IMR-90 (cell line): ENCODE results near the gene HOXC12. TPM values are rescaled to one million over a fixed set of nuclear protein-coding genes. Genes with fewer than 3 reads are reported as not detected.

ENCODE experiments used
- ATAC-seq: fragments of 200-7000 bp; cut with Tn5 transposase; 2 replicates; pipeline ENCODE4 v1.9.1; 2020; ENCODE audit warnings: low read depth, mild to moderate bottlenecking, moderate library complexity
- BruUV-seq: library from RNA; stranded (reverse); fragments of 400-500 nt; replicated peaks from 2 replicates; lab custom pipeline; 2021; lab: Mats Ljungman, UMichigan
- CTCF ChIA-PET: fragments of 300-600 bp; formaldehyde crosslinking; extraction: SDS; loops from one replicate; lab custom pipeline; 2021; ENCODE audit warnings: antibody characterized with exemption; lab: Yijun Ruan, JAX
- POLR2A ChIA-PET: fragments of 300-600 bp; sonication (Branson Sonifier 250); formaldehyde crosslinking; loops from one replicate; lab custom pipeline; 2022; ENCODE audit warnings: antibody characterized with exemption; ENCODE audit not compliant: unreplicated experiment; lab: Charles Lee
- DNase-seq: peaks from one replicate; pipeline ENCODE4 v3.0.0; 2013
- H2AFZ ChIP-seq: replicated peaks from 2 replicates; pipeline ENCODE3; 2013; ENCODE audit warnings: low read length, mild to moderate bottlenecking; ENCODE audit not compliant: poor library complexity
- H2AK5ac ChIP-seq: 2 replicates; pipeline ENCODE4 v1.6.1; 2013; ENCODE audit warnings: low read depth, low read length, inconsistent platforms
- H2AK9ac ChIP-seq: replicated peaks from 2 replicates; pipeline ENCODE3; 2013; ENCODE audit warnings: mild to moderate bottlenecking, low read depth, low read length, moderate library complexity; ENCODE audit not compliant: poor library complexity
- H2BK120ac ChIP-seq: 2 replicates; pipeline ENCODE4 v1.6.1; 2013; ENCODE audit warnings: low read depth, low read length, inconsistent platforms
- H2BK15ac ChIP-seq: 3 replicates; pipeline ENCODE4 v1.6.1; 2013; ENCODE audit warnings: low read depth, low read length, inconsistent platforms
- H2BK20ac ChIP-seq: 2 replicates; pipeline ENCODE4 v1.6.1; 2013; ENCODE audit warnings: low read depth, mild to moderate bottlenecking, inconsistent platforms, low read length, moderate library complexity
- H2BK5ac ChIP-seq: 2 replicates; pipeline ENCODE4 v1.6.1; 2013; ENCODE audit warnings: mild to moderate bottlenecking, low read depth, low read length, inconsistent platforms; ENCODE audit not compliant: poor library complexity, severe bottlenecking
- H3K14ac ChIP-seq: replicated peaks from 2 replicates; pipeline ENCODE4 v1.6.1; 2013; ENCODE audit warnings: low read depth, low read length, inconsistent platforms
- H3K18ac ChIP-seq: 2 replicates; pipeline ENCODE4 v1.6.1; 2013; ENCODE audit warnings: low read depth, low read length, control low read depth
- H3K23ac ChIP-seq: 2 replicates; pipeline ENCODE4 v1.6.1; 2013; ENCODE audit warnings: low read depth, low read length, inconsistent platforms
- H3K27ac ChIP-seq: 2 replicates; pipeline ENCODE4 v1.5.1; 2013; ENCODE audit warnings: mild to moderate bottlenecking, control low read depth, low read length; ENCODE audit not compliant: insufficient read depth
- H3K27me3 ChIP-seq: 2 replicates; pipeline ENCODE4 v1.6.1; 2013; ENCODE audit warnings: low read length; ENCODE audit not compliant: control insufficient read depth, insufficient read depth
- H3K36me3 ChIP-seq: 2 replicates; pipeline ENCODE4 v1.6.1; 2013; ENCODE audit warnings: low read length, mixed read lengths; ENCODE audit not compliant: control insufficient read depth, insufficient read depth
- H3K4ac ChIP-seq: 2 replicates; pipeline ENCODE4 v1.6.1; 2013; ENCODE audit warnings: low read depth, low read length, inconsistent platforms
- H3K4me1 ChIP-seq: 2 replicates; pipeline ENCODE4 v1.6.1; 2013; ENCODE audit warnings: low read length, mixed read lengths; ENCODE audit not compliant: control insufficient read depth, insufficient read depth
- H3K4me2 ChIP-seq: 2 replicates; pipeline ENCODE4 v1.6.1; 2013; ENCODE audit warnings: low read depth, mild to moderate bottlenecking, control low read depth, low read length, moderate library complexity
- H3K4me3 ChIP-seq: 2 replicates; pipeline ENCODE4 v1.5.1; 2013; ENCODE audit warnings: low read depth, mild to moderate bottlenecking, control low read depth, low read length, moderate library complexity; ENCODE audit not compliant: insufficient read depth
- H3K56ac ChIP-seq: 2 replicates; pipeline ENCODE4 v1.6.1; 2013; ENCODE audit warnings: low read length, inconsistent platforms; ENCODE audit not compliant: insufficient read depth; ENCODE audit errors: extremely low read depth
- H3K79me1 ChIP-seq, 2 experiments: 2 replicates each; pipeline ENCODE4 v1.6.1; 2013; ENCODE audit warnings: low read length in 2 of 2, inconsistent platforms in 1 of 2, low read depth in 1 of 2
- H3K9ac ChIP-seq: 2 replicates; pipeline ENCODE4 v1.6.1; 2013; ENCODE audit warnings: low read depth, low read length, control low read depth
- H3K9me1 ChIP-seq: 2 replicates; pipeline ENCODE4 v1.6.1; 2013; ENCODE audit warnings: low read length, inconsistent platforms; ENCODE audit not compliant: insufficient read depth
- H3K9me3 ChIP-seq: 2 replicates; pipeline ENCODE4 v1.6.1; 2013; ENCODE audit warnings: low read length; ENCODE audit not compliant: control insufficient read depth, insufficient read depth
- H4K20me1 ChIP-seq: 2 replicates; pipeline ENCODE4 v1.6.1; 2013; ENCODE audit warnings: low read length, inconsistent platforms; ENCODE audit not compliant: insufficient read depth
- H4K5ac ChIP-seq: 2 replicates; pipeline ENCODE4 v1.6.1; 2013; ENCODE audit warnings: mild to moderate bottlenecking, low read depth, low read length, control low read depth
- H4K8ac ChIP-seq, 2 experiments: 2 replicates each; pipeline ENCODE4 v1.6.1; 2013; ENCODE audit warnings: low read depth in 2 of 2, low read length in 2 of 2, control low read depth in 1 of 2, inconsistent platforms in 1 of 2
- H4K91ac ChIP-seq: 2 replicates; pipeline ENCODE4 v1.6.1; 2013; ENCODE audit warnings: low read depth, low read length, inconsistent platforms; ENCODE audit not compliant: insufficient read depth
- BHLHE40 ChIP-seq: fragments of 150-350 bp; IDR thresholded peaks from 2 replicates; pipeline ENCODE4 v1.6.1; 2016; ENCODE audit warnings: mild to moderate bottlenecking, low read depth, low read length
- CEBPB ChIP-seq: IDR thresholded peaks from 2 replicates; pipeline ENCODE4 v1.6.1; 2012; ENCODE audit warnings: low read depth, low read length, improper control_type of control experiment
- CHD1 ChIP-seq: IDR thresholded peaks from 2 replicates; pipeline ENCODE4 v1.6.1; 2012; ENCODE audit warnings: low read depth, low read length, improper control_type of control experiment
- FOS ChIP-seq: fragments of 150-350 bp; IDR thresholded peaks from 2 replicates; pipeline ENCODE4 v1.6.1; 2016; ENCODE audit warnings: low read depth, low read length
- MAFK ChIP-seq: IDR thresholded peaks from 2 replicates; pipeline ENCODE4 v1.6.1; 2012; ENCODE audit warnings: low read depth, low read length, improper control_type of control experiment
- MAZ ChIP-seq: IDR thresholded peaks from 2 replicates; pipeline ENCODE4 v1.6.1; 2012; ENCODE audit warnings: low read depth, mild to moderate bottlenecking, low read length, improper control_type of control experiment, moderate library complexity, borderline replicate concordance
- MXI1 ChIP-seq: IDR thresholded peaks from 2 replicates; pipeline ENCODE4 v1.6.1; 2012; ENCODE audit warnings: low read depth, mild to moderate bottlenecking, low read length, moderate library complexity, borderline replicate concordance
- NFE2L2 ChIP-seq: fragments of 150-350 bp; IDR thresholded peaks from 2 replicates; pipeline ENCODE4 v1.6.1; 2016; ENCODE audit warnings: low read depth, mild to moderate bottlenecking, low read length
- POLR2A ChIP-seq: IDR thresholded peaks from 2 replicates; pipeline ENCODE4 v1.6.1; 2012; ENCODE audit warnings: mild to moderate bottlenecking, low read depth, low read length
- RAD21 ChIP-seq: IDR thresholded peaks from 2 replicates; pipeline ENCODE4 v1.6.1; 2012; ENCODE audit warnings: low read length, improper control_type of control experiment
- RCOR1 ChIP-seq: IDR thresholded peaks from 2 replicates; pipeline ENCODE4 v1.6.1; 2012; ENCODE audit warnings: mild to moderate bottlenecking, low read length, improper control_type of control experiment; ENCODE audit not compliant: insufficient replicate concordance
- RFX5 ChIP-seq: IDR thresholded peaks from 2 replicates; pipeline ENCODE4 v1.8.0; 2012; ENCODE audit warnings: low read depth, mild to moderate bottlenecking, low read length, moderate library complexity
- SMC3 ChIP-seq: fragments of 150-350 bp; IDR thresholded peaks from 2 replicates; pipeline ENCODE4 v1.6.1; 2016; ENCODE audit warnings: low read depth, mild to moderate bottlenecking, antibody characterized with exemption, low read length, moderate library complexity
- WGBS, 2 experiments: methylation state at CpG; one replicate each; pipeline versions ENCODE4 v1.1.5 to v1.1.7; 2013; ENCODE audit warnings: missing lambda C conversion rate in 2 of 2; ENCODE audit not compliant: insufficient read length in 1 of 2; ENCODE audit errors: extremely low coverage in 2 of 2; 5-methylcytosine and 5-hydroxymethylcytosine counted together
- dilution Hi-C: fragments of 300-500 bp; cut with HindIII; formaldehyde crosslinking; loops from one replicate; pipeline ENCODE4 v1.14.3; 2018; ENCODE audit warnings: low sequenced_read_pairs; ENCODE audit not compliant: unreplicated experiment
- in situ Hi-C: fragments of 300-500 bp; cut with MboI; formaldehyde crosslinking; loops from 3 replicates; pipeline ENCODE4 v1.14.3; 2019; ENCODE audit warnings: low sequenced_read_pairs, inconsistent platforms, mixed read lengths
- intact Hi-C: fragments of 100-400 bp; cut with micrococcal nuclease; formaldehyde crosslinking; loops from 2 replicates; pipeline ENCODE4 v1.10.0; 2022
- polyA plus RNA-seq, 3 experiments: library from polyadenylated mRNA; depleted of rRNA; stranded (reverse); fragments of >200 nt; gene quantifications; 2 replicates each; pipeline ENCODE4 v1.2.3, GENCODE V29; 2012; ENCODE audit warnings: low replicate concordance in 1 of 3
- total RNA-seq: library from RNA; depleted of rRNA; stranded (reverse); fragments of >200 nt; gene quantifications from 2 replicates; pipeline ENCODE4 v1.2.3, GENCODE V29; 2012
- TF ChIP-seq, protein P1 (sequence below): fragments of 150-350 bp; IDR thresholded peaks from 2 replicates; pipeline ENCODE4 v1.6.1; 2017; ENCODE audit warnings: mild to moderate bottlenecking, antibody characterized with exemption, low read length, low read depth
- TF ChIP-seq, protein P2 (sequence below): conservative IDR thresholded peaks from 2 replicates; pipeline ENCODE4 v1.5.1; 2012; ENCODE audit warnings: mild to moderate bottlenecking, low read depth, low read length, improper control_type of control experiment
- TF ChIP-seq, protein P3 (sequence below): fragments of 150-350 bp; IDR thresholded peaks from 2 replicates; pipeline ENCODE4 v1.6.1; 2016; ENCODE audit warnings: low read depth, mild to moderate bottlenecking, low read length, moderate library complexity, borderline replicate concordance

The HOXC12 gene
- total and polyA plus RNA-seq, 2 of the 4 experiments (the other 2 are of a cell fraction): not detected

DNA sequence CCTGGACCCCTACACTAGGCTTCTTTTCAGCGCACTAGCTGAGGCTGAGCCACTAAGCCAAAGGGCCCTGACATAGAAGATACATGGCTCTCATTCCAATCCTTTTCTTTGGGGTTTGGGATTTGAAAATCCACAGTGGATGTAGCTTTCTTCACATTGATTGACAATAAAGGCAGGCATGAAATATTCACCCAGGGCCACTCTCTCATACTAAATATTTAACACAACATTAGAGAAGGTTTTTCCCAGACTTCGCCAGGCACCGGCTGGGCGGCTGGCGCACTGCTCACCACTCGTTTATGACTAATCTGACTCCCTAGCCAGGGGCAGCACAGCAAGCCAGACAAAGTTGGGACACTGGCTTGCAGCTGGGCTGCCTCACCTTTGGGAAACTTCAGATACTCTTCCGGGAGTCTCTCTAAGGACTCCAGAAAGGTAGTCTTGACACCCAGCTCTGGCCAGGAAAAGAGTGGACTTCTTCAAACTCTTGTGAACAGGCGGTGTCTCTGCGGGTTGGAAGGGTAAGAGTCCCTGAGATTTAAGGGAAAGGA, 17.5 kb downstream of the HOXC12 start:
- POLR2A ChIA-PET: no interaction called here
- Histone ChIP-seq H3K27ac (no peak overlapping the region), H3K4ac (no peak overlapping the region), H2BK5ac (no peak overlapping the region), H2AK9ac (no peak overlapping the region), H4K91ac (no peak overlapping the region), H3K14ac (no peak overlapping the region), H2BK15ac (no peak overlapping the region), H3K9ac (no peak overlapping the region), H4K8ac (no peak overlapping the region), H3K56ac (no peak overlapping the region), H3K18ac (no peak overlapping the region), H3K9me1 (no peaks in the 10 kb centered on the region), H3K36me3 (no peaks in the 10 kb centered on the region), H3K23ac (no peak overlapping the region), H3K4me2 (no peak overlapping the region), H3K79me1 (no peaks in the 10 kb centered on the region), H4K20me1 (peaks cover 2% of the 10 kb centered on the region; the same call in 1 of the 2 replicates), H3K4me3 (no peak overlapping the region), H2AFZ (no peak overlapping the region), H2AK5ac (no peak overlapping the region), H2BK120ac (no peak overlapping the region), H3K27me3 (peaks cover 99% of the 10 kb centered on the region), H3K4me1 (peaks cover 2% of the 10 kb centered on the region; the same call in 1 of the 2 replicates), H4K5ac (no peak overlapping the region), H2BK20ac (no peak overlapping the region), H3K9me3 (peaks cover 15% of the 10 kb centered on the region)
- TF ChIP-seq, protein P1, sequence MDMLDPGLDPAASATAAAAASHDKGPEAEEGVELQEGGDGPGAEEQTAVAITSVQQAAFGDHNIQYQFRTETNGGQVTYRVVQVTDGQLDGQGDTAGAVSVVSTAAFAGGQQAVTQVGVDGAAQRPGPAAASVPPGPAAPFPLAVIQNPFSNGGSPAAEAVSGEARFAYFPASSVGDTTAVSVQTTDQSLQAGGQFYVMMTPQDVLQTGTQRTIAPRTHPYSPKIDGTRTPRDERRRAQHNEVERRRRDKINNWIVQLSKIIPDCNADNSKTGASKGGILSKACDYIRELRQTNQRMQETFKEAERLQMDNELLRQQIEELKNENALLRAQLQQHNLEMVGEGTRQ: no peak
- TF ChIP-seq, protein P2, sequence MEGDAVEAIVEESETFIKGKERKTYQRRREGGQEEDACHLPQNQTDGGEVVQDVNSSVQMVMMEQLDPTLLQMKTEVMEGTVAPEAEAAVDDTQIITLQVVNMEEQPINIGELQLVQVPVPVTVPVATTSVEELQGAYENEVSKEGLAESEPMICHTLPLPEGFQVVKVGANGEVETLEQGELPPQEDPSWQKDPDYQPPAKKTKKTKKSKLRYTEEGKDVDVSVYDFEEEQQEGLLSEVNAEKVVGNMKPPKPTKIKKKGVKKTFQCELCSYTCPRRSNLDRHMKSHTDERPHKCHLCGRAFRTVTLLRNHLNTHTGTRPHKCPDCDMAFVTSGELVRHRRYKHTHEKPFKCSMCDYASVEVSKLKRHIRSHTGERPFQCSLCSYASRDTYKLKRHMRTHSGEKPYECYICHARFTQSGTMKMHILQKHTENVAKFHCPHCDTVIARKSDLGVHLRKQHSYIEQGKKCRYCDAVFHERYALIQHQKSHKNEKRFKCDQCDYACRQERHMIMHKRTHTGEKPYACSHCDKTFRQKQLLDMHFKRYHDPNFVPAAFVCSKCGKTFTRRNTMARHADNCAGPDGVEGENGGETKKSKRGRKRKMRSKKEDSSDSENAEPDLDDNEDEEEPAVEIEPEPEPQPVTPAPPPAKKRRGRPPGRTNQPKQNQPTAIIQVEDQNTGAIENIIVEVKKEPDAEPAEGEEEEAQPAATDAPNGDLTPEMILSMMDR: no peak
- TF ChIP-seq, protein P3, sequence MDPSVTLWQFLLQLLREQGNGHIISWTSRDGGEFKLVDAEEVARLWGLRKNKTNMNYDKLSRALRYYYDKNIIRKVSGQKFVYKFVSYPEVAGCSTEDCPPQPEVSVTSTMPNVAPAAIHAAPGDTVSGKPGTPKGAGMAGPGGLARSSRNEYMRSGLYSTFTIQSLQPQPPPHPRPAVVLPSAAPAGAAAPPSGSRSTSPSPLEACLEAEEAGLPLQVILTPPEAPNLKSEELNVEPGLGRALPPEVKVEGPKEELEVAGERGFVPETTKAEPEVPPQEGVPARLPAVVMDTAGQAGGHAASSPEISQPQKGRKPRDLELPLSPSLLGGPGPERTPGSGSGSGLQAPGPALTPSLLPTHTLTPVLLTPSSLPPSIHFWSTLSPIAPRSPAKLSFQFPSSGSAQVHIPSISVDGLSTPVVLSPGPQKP: no peak
- TF ChIP-seq RFX5 (no peak), MXI1 (no peak), RCOR1 (no peak), MAZ (no peak), CEBPB (no peak), BHLHE40 (no peak), RAD21 (no peak), NFE2L2 (no peak), POLR2A (no peak), MAFK (no peak), FOS (no peak), SMC3 (no peak), CHD1 (no peak)
- DNase-seq (no peak), ATAC-seq (no peak)
- CTCF ChIA-PET: no interaction called here
- dilution Hi-C loops: no loop called here
- 30% methylated on average over 4 of the region's 9 CpGs; no CpG with 5 or more reads in 1 of the 2 experiments for WGBS, 2 experiments
- in situ Hi-C loops: no loop called here
- BruUV-seq: no TSS peak
- intact Hi-C loops: no loop called here
